H9 (cell line): Measurements from ENCODE around the gene CFAP161. TPM values are rescaled to one million over a fixed set of nuclear protein-coding genes. Genes with fewer than 3 reads are reported as not detected.

ENCODE experiments used
- DNase-seq: peaks from one replicate; pipeline ENCODE4 v3.0.0-alpha.2; 2017
- H2AFZ ChIP-seq: one replicate; pipeline ENCODE4 v1.6.1; 2013; ENCODE audit warnings: mild to moderate bottlenecking, low read length, control low read depth, moderate library complexity
- H2AK5ac ChIP-seq: 2 replicates; pipeline ENCODE4 v1.6.1; 2013; ENCODE audit warnings: low read length, control low read depth, mixed read lengths; ENCODE audit not compliant: insufficient read length
- H2BK120ac ChIP-seq: one replicate; pipeline ENCODE4 v1.6.1; 2013; ENCODE audit warnings: low read depth, mild to moderate bottlenecking, low read length, control low read depth, inconsistent platforms; ENCODE audit not compliant: poor library complexity, severe bottlenecking
- H2BK12ac ChIP-seq: 2 replicates; pipeline ENCODE4 v1.6.1; 2013; ENCODE audit warnings: low read length, control low read depth, mixed read lengths, low read depth; ENCODE audit not compliant: insufficient read length
- H2BK15ac ChIP-seq: 2 replicates; pipeline ENCODE4 v1.6.1; 2013; ENCODE audit warnings: low read depth, low read length, control low read depth
- H2BK20ac ChIP-seq: one replicate; pipeline ENCODE4 v1.6.1; 2013; ENCODE audit warnings: low read depth, mild to moderate bottlenecking, low read length, control low read depth, inconsistent platforms; ENCODE audit not compliant: poor library complexity, severe bottlenecking
- H2BK5ac ChIP-seq: 2 replicates; pipeline ENCODE4 v1.6.1; 2013; ENCODE audit warnings: low read length, control low read depth, mixed read lengths; ENCODE audit not compliant: insufficient read length
- H3K14ac ChIP-seq: 2 replicates; pipeline ENCODE4 v1.6.1; 2013; ENCODE audit warnings: low read length, control low read depth; ENCODE audit not compliant: insufficient read depth
- H3K18ac ChIP-seq: 2 replicates; pipeline ENCODE4 v1.6.1; 2013; ENCODE audit warnings: low read depth, mild to moderate bottlenecking, mixed read lengths, low read length, control low read depth; ENCODE audit not compliant: insufficient read length
- H3K23ac ChIP-seq: 2 replicates; pipeline ENCODE4 v1.6.1; 2013; ENCODE audit warnings: low read length, control low read depth, mixed read lengths, low read depth; ENCODE audit not compliant: insufficient read length
- H3K23me2 ChIP-seq: 2 replicates; pipeline ENCODE4 v1.6.1; 2013; ENCODE audit warnings: low read depth, mild to moderate bottlenecking, mixed read lengths, low read length, control low read depth; ENCODE audit not compliant: insufficient read length, poor library complexity, severe bottlenecking
- H3K27ac ChIP-seq: 2 replicates; pipeline ENCODE4 v1.5.1; 2013; ENCODE audit warnings: low read length, control low read depth, mixed read lengths, low read depth; ENCODE audit not compliant: insufficient read length
- H3K27me3 ChIP-seq: 2 replicates; pipeline ENCODE4 v1.6.1; 2013; ENCODE audit warnings: low read length, control low read depth, inconsistent platforms; ENCODE audit not compliant: insufficient read depth
- H3K4ac ChIP-seq: 2 replicates; pipeline ENCODE4 v1.6.1; 2013; ENCODE audit warnings: low read depth, mild to moderate bottlenecking, control low read depth, inconsistent platforms, low read length, moderate library complexity
- H3K4me1 ChIP-seq: 2 replicates; pipeline ENCODE4 v1.6.1; 2013; ENCODE audit warnings: low read length, control low read depth, inconsistent platforms; ENCODE audit not compliant: insufficient read depth
- H3K4me2 ChIP-seq: 2 replicates; pipeline ENCODE4 v1.6.1; 2013; ENCODE audit warnings: low read length, control low read depth, mixed read lengths; ENCODE audit not compliant: insufficient read length, insufficient read depth
- H3K56ac ChIP-seq: 2 replicates; pipeline ENCODE4 v1.6.1; 2013; ENCODE audit warnings: low read depth, mild to moderate bottlenecking, mixed read lengths, low read length, control low read depth; ENCODE audit not compliant: insufficient read length
- H3K79me1 ChIP-seq: 2 replicates; pipeline ENCODE4 v1.6.1; 2013; ENCODE audit warnings: low read depth, mild to moderate bottlenecking, moderate library complexity, low read length, control low read depth, inconsistent platforms; ENCODE audit not compliant: insufficient read depth, poor library complexity, severe bottlenecking
- H3K79me2 ChIP-seq: 2 replicates; pipeline ENCODE4 v1.6.1; 2013; ENCODE audit warnings: low read length, control low read depth, inconsistent platforms; ENCODE audit not compliant: insufficient read depth
- H3K9ac ChIP-seq: 2 replicates; pipeline ENCODE4 v1.6.1; 2013; ENCODE audit warnings: low read length, control low read depth, mixed read lengths; ENCODE audit not compliant: insufficient read length; ENCODE audit errors: extremely low read depth
- H3K9me3 ChIP-seq: one replicate; pipeline ENCODE4 v1.6.1; 2013; ENCODE audit warnings: low read depth, low read length, inconsistent platforms; ENCODE audit not compliant: control insufficient read depth
- H3T11ph ChIP-seq: one replicate; pipeline ENCODE4 v1.6.1; 2013; ENCODE audit warnings: mild to moderate bottlenecking, low read length, control low read depth, inconsistent platforms
- H4K20me1 ChIP-seq: one replicate; pipeline ENCODE4 v1.6.1; 2013; ENCODE audit not compliant: control insufficient read depth, insufficient read length, insufficient read depth
- H4K5ac ChIP-seq: 2 replicates; pipeline ENCODE4 v1.6.1; 2013; ENCODE audit warnings: low read depth, mild to moderate bottlenecking, mixed read lengths, low read length, control low read depth; ENCODE audit not compliant: insufficient read length
- H4K8ac ChIP-seq: replicated peaks from 2 replicates; pipeline ENCODE4 v1.6.1; 2013; ENCODE audit warnings: low read length, control low read depth, mixed read lengths, low read depth; ENCODE audit not compliant: insufficient read length
- H4K91ac ChIP-seq: 2 replicates; pipeline ENCODE4 v1.6.1; 2013; ENCODE audit warnings: low read depth, mild to moderate bottlenecking, moderate library complexity, mixed read lengths, low read length, control low read depth; ENCODE audit not compliant: insufficient read length
- H3K27ac Mint-ChIP-seq, 3 experiments: 2 replicates in 2 of 3; 3 replicates in 1 of 3; pipeline ENCODE4 v1.8.0; 2020 to 2021; ENCODE audit warnings: mixed read lengths in 3 of 3, mild to moderate bottlenecking in 1 of 3, moderate library complexity in 1 of 3
- H3K27me3 Mint-ChIP-seq: 2 replicates; pipeline ENCODE4 v1.8.0; 2021; ENCODE audit warnings: low read depth, mild to moderate bottlenecking, moderate library complexity, mixed read lengths
- H3K36me3 Mint-ChIP-seq, 3 experiments: 2 replicates in 2 of 3; 3 replicates in 1 of 3; pipeline ENCODE4 v1.8.0; 2020 to 2021; ENCODE audit warnings: low read depth in 3 of 3, mixed read lengths in 3 of 3; ENCODE audit not compliant: insufficient read depth in 1 of 3
- H3K4me1 Mint-ChIP-seq, 2 experiments: 2 replicates each; pipeline ENCODE4 v1.8.0; 2020; ENCODE audit warnings: mixed read lengths in 2 of 2
- H3K4me3 Mint-ChIP-seq, 2 experiments: 2 replicates in 1 of 2; 3 replicates in 1 of 2; pipeline ENCODE4 v1.8.0; 2020 to 2021; ENCODE audit warnings: mild to moderate bottlenecking in 2 of 2, mixed read lengths in 2 of 2, moderate library complexity in 1 of 2
- H3K9me3 Mint-ChIP-seq, 2 experiments: 2 replicates in 1 of 2; 3 replicates in 1 of 2; pipeline ENCODE4 v1.8.0; 2020; ENCODE audit warnings: mild to moderate bottlenecking in 2 of 2, mixed read lengths in 2 of 2, moderate library complexity in 1 of 2
- WGBS: extraction: QIAGEN DNeasy Blood & Tissue Kit; methylation state at CpG from one replicate; pipeline ENCODE4 v1.1.7; 2013; ENCODE audit warnings: missing lambda C conversion rate, low lambda C conversion rate, mixed read lengths; ENCODE audit not compliant: insufficient read length; ENCODE audit errors: extremely low coverage; 5-methylcytosine and 5-hydroxymethylcytosine counted together
- total RNA-seq: library from RNA; stranded (reverse); gene quantifications from 2 replicates; pipeline ENCODE4 v1.2.1, GENCODE V29; 2021
- TF ChIP-seq, protein P1 (sequence below): fragments of 200-600 bp; sonication (generic); conservative IDR thresholded peaks from 3 replicates; pipeline ENCODE4 v1.8.0; 2021; ENCODE audit warnings: antibody characterized with exemption, mild to moderate bottlenecking

The CFAP161 gene
- total RNA-seq, 1 experiment from 2014 or later: 0.24 TPM

DNA sequence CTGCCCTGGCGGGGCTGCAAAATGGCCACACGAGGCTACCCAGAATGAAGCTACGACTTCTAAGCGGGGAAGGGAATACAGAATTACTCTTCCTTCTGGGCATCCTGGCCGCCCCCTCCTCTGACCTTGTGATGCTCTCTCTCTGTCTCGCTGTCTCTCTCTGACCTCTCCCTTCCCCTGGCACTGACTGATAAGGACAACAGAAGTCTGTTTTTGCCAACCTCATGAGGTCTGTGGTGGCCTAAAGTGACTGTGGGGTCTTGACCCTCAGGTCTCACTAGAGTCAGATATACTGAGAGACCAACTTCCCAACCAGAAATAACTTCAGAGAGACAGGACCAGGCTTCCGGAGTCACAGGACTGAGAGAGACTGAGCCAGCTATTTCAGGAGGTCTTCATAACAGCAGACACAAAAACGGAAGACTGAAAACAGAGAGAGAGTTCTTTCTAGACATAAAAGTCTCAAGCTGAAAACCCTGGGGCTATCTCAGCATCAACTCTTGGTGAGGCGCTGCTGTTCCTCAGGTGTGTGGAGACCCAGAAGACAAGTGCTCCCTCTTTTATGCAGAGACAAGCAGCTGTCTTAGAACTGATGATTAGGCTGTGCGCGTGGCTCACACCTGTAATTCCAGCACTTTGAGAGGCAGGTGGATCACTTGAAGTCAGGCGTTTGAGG lies 38.2 kb upstream of the CFAP161 start:
- Histone ChIP-seq H4K91ac (no peak overlapping the region), H3K9me3 (no peaks in the 10 kb centered on the region), H3K18ac (no peak overlapping the region), H3K4me2 (no peak overlapping the region), H3K27ac (no peak overlapping the region), H3K79me1 (no peaks in the 10 kb centered on the region), H4K5ac (no peak overlapping the region), H2AFZ (no peak overlapping the region), H2BK120ac (no peak overlapping the region), H3K79me2 (no peaks in the 10 kb centered on the region), H2BK12ac (no peak overlapping the region), H3K4ac (no peak overlapping the region), H4K20me1 (no peaks in the 10 kb centered on the region), H3K14ac (no peak overlapping the region), H2BK20ac (no peak overlapping the region), H3K56ac (no peak overlapping the region), H4K8ac (no peak overlapping the region), H3K9ac (no peak overlapping the region), H2AK5ac (no peak overlapping the region), H3K23ac (no peak overlapping the region), H2BK15ac (no peak overlapping the region), H3K4me1 (no peaks in the 10 kb centered on the region; the same call in 1 of the 2 replicates), H3K23me2 (no peaks in the 10 kb centered on the region), H3T11ph (no peak overlapping the region), H3K27me3 (no peaks in the 10 kb centered on the region), H2BK5ac (no peak overlapping the region)
- H3K36me3 Mint-ChIP-seq: no peaks in the 10 kb centered on the region
- no peaks in the 10 kb centered on the region for H3K9me3 Mint-ChIP-seq
- H3K27me3 Mint-ChIP-seq: peaks cover 9% of the 10 kb centered on the region
- H3K27ac Mint-ChIP-seq: no peak overlapping the region
- no CpG with 5 or more reads among the region's 12 CpGs for WGBS
- DNase-seq: no peak
- TF ChIP-seq, protein P1, sequence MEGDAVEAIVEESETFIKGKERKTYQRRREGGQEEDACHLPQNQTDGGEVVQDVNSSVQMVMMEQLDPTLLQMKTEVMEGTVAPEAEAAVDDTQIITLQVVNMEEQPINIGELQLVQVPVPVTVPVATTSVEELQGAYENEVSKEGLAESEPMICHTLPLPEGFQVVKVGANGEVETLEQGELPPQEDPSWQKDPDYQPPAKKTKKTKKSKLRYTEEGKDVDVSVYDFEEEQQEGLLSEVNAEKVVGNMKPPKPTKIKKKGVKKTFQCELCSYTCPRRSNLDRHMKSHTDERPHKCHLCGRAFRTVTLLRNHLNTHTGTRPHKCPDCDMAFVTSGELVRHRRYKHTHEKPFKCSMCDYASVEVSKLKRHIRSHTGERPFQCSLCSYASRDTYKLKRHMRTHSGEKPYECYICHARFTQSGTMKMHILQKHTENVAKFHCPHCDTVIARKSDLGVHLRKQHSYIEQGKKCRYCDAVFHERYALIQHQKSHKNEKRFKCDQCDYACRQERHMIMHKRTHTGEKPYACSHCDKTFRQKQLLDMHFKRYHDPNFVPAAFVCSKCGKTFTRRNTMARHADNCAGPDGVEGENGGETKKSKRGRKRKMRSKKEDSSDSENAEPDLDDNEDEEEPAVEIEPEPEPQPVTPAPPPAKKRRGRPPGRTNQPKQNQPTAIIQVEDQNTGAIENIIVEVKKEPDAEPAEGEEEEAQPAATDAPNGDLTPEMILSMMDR: no peak
- no peak overlapping the region for H3K4me3 Mint-ChIP-seq
- H3K4me1 Mint-ChIP-seq: peaks cover 3 to 4% of the 10 kb centered on the region in 2 experiments; a peak in 2 of 4 replicates
